ENCODE data around the gene PIPOX. TPM values are rescaled to one million over a fixed set of nuclear protein-coding genes. Genes with fewer than 3 reads are reported as not detected.

The PIPOX gene
- total and polyA plus RNA-seq, 2 of the 8 experiments (the other 6 are each of a cell fraction or from before 2014, with no cell fraction given): 57.2 to 99.6 TPM

DNA sequence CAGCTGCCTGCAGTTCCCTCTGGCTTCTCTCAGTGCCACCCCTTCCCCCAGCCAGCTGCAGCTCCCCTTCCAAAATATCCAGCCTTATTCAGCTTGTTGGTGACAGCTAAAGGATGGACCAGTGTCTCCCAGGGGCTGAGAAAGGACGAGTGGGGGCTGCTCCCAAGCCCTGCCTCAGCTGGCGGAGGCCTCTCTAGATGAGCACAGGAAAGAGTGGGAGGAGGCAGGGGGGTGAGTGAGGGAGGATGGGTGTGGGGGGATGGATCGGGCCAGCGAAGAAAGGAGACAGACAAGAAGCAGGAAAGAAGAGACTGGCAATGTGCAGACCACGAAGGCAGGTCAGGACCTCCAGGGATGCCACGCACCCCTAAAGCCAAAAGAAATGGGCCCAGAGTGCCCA is 17.5 kb downstream of the PIPOX start (continued):
- no peak for TF ChIP-seq JUN (IDR thresholded peaks at IDR 0.05; ENCODE audit: low read depth, low read length)
